T-helper 1 cell treated with Interleukin-12 subunit alpha and Interleukin-12 subunit beta and Interleukin-4 antibody, amounts not matched to agents 30 μg/mL and 1 μg/mL, for 36 hours (primary cell): Measurements from ENCODE around the gene TAS1R2.
A peak's percentile ranks its signal among the peaks of the same experiment; 100 is the strongest.

Experiments
- H3K27ac Mint-ChIP-seq: one replicate; pipeline ENCODE4 v1.8.0; 2021; ENCODE audit warnings: mild to moderate bottlenecking, mixed read lengths
- H3K27me3 Mint-ChIP-seq: one replicate; pipeline ENCODE4 v1.8.0; 2021; ENCODE audit warnings: low read depth, mixed read lengths
- H3K36me3 Mint-ChIP-seq: one replicate; pipeline ENCODE4 v1.8.0; 2021; ENCODE audit warnings: low read depth, mixed read lengths
- H3K4me1 Mint-ChIP-seq: one replicate; pipeline ENCODE4 v1.8.0; 2021; ENCODE audit warnings: low read depth, mixed read lengths
- H3K4me3 Mint-ChIP-seq: one replicate; pipeline ENCODE4 v1.8.0; 2021; ENCODE audit warnings: mild to moderate bottlenecking, moderate library complexity, mixed read lengths
- H3K9me3 Mint-ChIP-seq: one replicate; pipeline ENCODE4 v1.8.0; 2021; ENCODE audit warnings: mixed read lengths

TAS1R2 gene

GRCh38 chr1:18859560-18859959 is at the start of gene TAS1R2:
Gene TAS1R2, minus strand, starts transcription at chr1:18859660. Its CDS starts 0 bp downstream, at chr1:18859660.
- Mint-ChIP-seq H3K27me3 (no peaks in the 10 kb centered on the region), H3K36me3 (no peaks in the 10 kb centered on the region), H3K4me1 (no peaks in the 10 kb centered on the region), H3K9me3 (no peaks in the 10 kb centered on the region), H3K27ac (no peak within 1 kb of the TSS), H3K4me3 (no peak within 1 kb of the TSS)

- no peak overlapping the region for H3K4me3 Mint-ChIP-seq
- peaks cover 30% of the 10 kb centered on the region for H3K36me3 Mint-ChIP-seq
- H3K4me1 Mint-ChIP-seq: peaks cover 11% of the 10 kb centered on the region
- no peaks in the 10 kb centered on the region for H3K27me3 Mint-ChIP-seq
- no peaks in the 10 kb centered on the region for H3K9me3 Mint-ChIP-seq
- H3K27ac Mint-ChIP-seq: no peak overlapping the region
Measured at GRCh38 chr1:18907917-18908845, 48.7 kb upstream of the TAS1R2 start.

GRCh38 chr1:18907021-18907916 is 47.8 kb upstream of the TAS1R2 start:
- H3K4me3 Mint-ChIP-seq: no peak overlapping the region
- peaks cover 13% of the 10 kb centered on the region for H3K4me1 Mint-ChIP-seq
- H3K27ac Mint-ChIP-seq: no peak overlapping the region

GRCh38 chr1:18903291-18903756 is 43.9 kb upstream of the TAS1R2 start:
- Mint-ChIP-seq H3K4me3 (peak overlapping the region; percentile 83), H3K9me3 (no peaks in the 10 kb centered on the region), H3K27ac (peak overlapping the region; percentile 67), H3K4me1 (peaks cover 33% of the 10 kb centered on the region), H3K36me3 (peaks cover 7% of the 10 kb centered on the region), H3K27me3 (peaks cover 5% of the 10 kb centered on the region)

More at GRCh38 chr1:18907021-18907916, 47.8 kb upstream of the TAS1R2 start:
- H3K9me3 Mint-ChIP-seq: no peaks in the 10 kb centered on the region
- H3K36me3 Mint-ChIP-seq: peaks cover 28% of the 10 kb centered on the region
- no peaks in the 10 kb centered on the region for H3K27me3 Mint-ChIP-seq

- Mint-ChIP-seq H3K27ac (peak within 1 kb of the TSS; percentile 95), H3K36me3 (peaks cover 3% of the 10 kb centered on the region), H3K4me1 (peaks cover 33% of the 10 kb centered on the region), H3K9me3 (no peaks in the 10 kb centered on the region), H3K27me3 (peaks cover 5% of the 10 kb centered on the region), H3K4me3 (peak within 1 kb of the TSS; percentile 96)
Measured at GRCh38 chr1:18902523-18903290, 43.2 kb upstream of the TAS1R2 start, which contains the start of gene ALDH4A1. Gene ALDH4A1, minus strand, starts transcription at chr1:18902555. Its CDS starts 32 bp downstream, at chr1:18902523.

GRCh38 chr1:18901952-18902522 is 42.6 kb upstream of the TAS1R2 start:
- Mint-ChIP-seq H3K4me3 (peak overlapping the region; percentile 96), H3K9me3 (no peaks in the 10 kb centered on the region)

GRCh38 chr1:18901147-18901951 is 41.9 kb upstream of the TAS1R2 start:
- no peaks in the 10 kb centered on the region for H3K36me3 Mint-ChIP-seq
- peak overlapping the region; percentile 89 for H3K27ac Mint-ChIP-seq
- H3K4me3 Mint-ChIP-seq: peak overlapping the region; percentile 96
- H3K9me3 Mint-ChIP-seq: no peaks in the 10 kb centered on the region
- peaks cover 5% of the 10 kb centered on the region for H3K27me3 Mint-ChIP-seq
- peaks cover 33% of the 10 kb centered on the region for H3K4me1 Mint-ChIP-seq

More at GRCh38 chr1:18901952-18902522, 42.6 kb upstream of the TAS1R2 start:
- H3K36me3 Mint-ChIP-seq: no peaks in the 10 kb centered on the region
- peaks cover 5% of the 10 kb centered on the region for H3K27me3 Mint-ChIP-seq
- peaks cover 33% of the 10 kb centered on the region for H3K4me1 Mint-ChIP-seq
- peak overlapping the region; percentile 95 for H3K27ac Mint-ChIP-seq

- Mint-ChIP-seq H3K27ac (peak overlapping the region; percentile 37), H3K27me3 (peaks cover 5% of the 10 kb centered on the region), H3K4me3 (peak overlapping the region; percentile 54), H3K4me1 (peaks cover 33% of the 10 kb centered on the region), H3K9me3 (no peaks in the 10 kb centered on the region), H3K36me3 (no peaks in the 10 kb centered on the region)
Measured at GRCh38 chr1:18900303-18900841, 40.9 kb upstream of the TAS1R2 start.

- Mint-ChIP-seq H3K36me3 (no peaks in the 10 kb centered on the region), H3K27ac (no peak overlapping the region), H3K27me3 (peaks cover 5% of the 10 kb centered on the region), H3K9me3 (no peaks in the 10 kb centered on the region), H3K4me1 (peaks cover 33% of the 10 kb centered on the region), H3K4me3 (no peak overlapping the region)
Measured at GRCh38 chr1:18899363-18900049, 40.0 kb upstream of the TAS1R2 start.

GRCh38 chr1:18898567-18898966 is 39.1 kb upstream of the TAS1R2 start:
- no peak overlapping the region for H3K27ac Mint-ChIP-seq
- no peaks in the 10 kb centered on the region for H3K36me3 Mint-ChIP-seq
- peaks cover 28% of the 10 kb centered on the region for H3K4me1 Mint-ChIP-seq
- H3K9me3 Mint-ChIP-seq: no peaks in the 10 kb centered on the region
- no peak overlapping the region for H3K4me3 Mint-ChIP-seq
- H3K27me3 Mint-ChIP-seq: peaks cover 5% of the 10 kb centered on the region

GRCh38 chr1:18895317-18895716 is 35.9 kb upstream of the TAS1R2 start:
- H3K27me3 Mint-ChIP-seq: no peaks in the 10 kb centered on the region
- H3K4me1 Mint-ChIP-seq: peaks cover 4% of the 10 kb centered on the region
- no peaks in the 10 kb centered on the region for H3K9me3 Mint-ChIP-seq
- H3K4me3 Mint-ChIP-seq: no peak overlapping the region
- no peaks in the 10 kb centered on the region for H3K36me3 Mint-ChIP-seq
- H3K27ac Mint-ChIP-seq: no peak overlapping the region

- Mint-ChIP-seq H3K4me3 (no peak overlapping the region), H3K27me3 (no peaks in the 10 kb centered on the region), H3K36me3 (no peaks in the 10 kb centered on the region), H3K4me1 (no peaks in the 10 kb centered on the region), H3K27ac (no peak overlapping the region), H3K9me3 (no peaks in the 10 kb centered on the region)
Measured at GRCh38 chr1:18893120-18893519, 33.7 kb upstream of the TAS1R2 start.
